IMR-90 (cell line): ENCODE data around the gene BLVRA. TPM values are rescaled to one million over a fixed set of nuclear protein-coding genes. Genes with fewer than 3 reads are reported as not detected.

Source experiments
- ATAC-seq: fragments of 200-7000 bp; cut with Tn5 transposase; 2 replicates; pipeline ENCODE4 v1.9.1; 2020; ENCODE audit warnings: low read depth, mild to moderate bottlenecking, moderate library complexity
- BruUV-seq: library from RNA; stranded (reverse); fragments of 400-500 nt; replicated peaks from 2 replicates; lab custom pipeline; 2021; lab: Mats Ljungman, UMichigan
- CTCF ChIA-PET: fragments of 300-600 bp; formaldehyde crosslinking; extraction: SDS; loops from one replicate; lab custom pipeline; 2021; ENCODE audit warnings: antibody characterized with exemption; lab: Yijun Ruan, JAX
- POLR2A ChIA-PET: fragments of 300-600 bp; sonication (Branson Sonifier 250); formaldehyde crosslinking; loops from one replicate; lab custom pipeline; 2022; ENCODE audit warnings: antibody characterized with exemption; ENCODE audit not compliant: unreplicated experiment; lab: Charles Lee
- DNase-seq: peaks from one replicate; pipeline ENCODE4 v3.0.0; 2013
- H2AFZ ChIP-seq: replicated peaks from 2 replicates; pipeline ENCODE3; 2013; ENCODE audit warnings: low read length, mild to moderate bottlenecking; ENCODE audit not compliant: poor library complexity
- H2AK5ac ChIP-seq: 2 replicates; pipeline ENCODE4 v1.6.1; 2013; ENCODE audit warnings: low read depth, low read length, inconsistent platforms
- H2AK9ac ChIP-seq: replicated peaks from 2 replicates; pipeline ENCODE3; 2013; ENCODE audit warnings: mild to moderate bottlenecking, low read depth, low read length, moderate library complexity; ENCODE audit not compliant: poor library complexity
- H2BK120ac ChIP-seq: 2 replicates; pipeline ENCODE4 v1.6.1; 2013; ENCODE audit warnings: low read depth, low read length, inconsistent platforms
- H2BK15ac ChIP-seq: 3 replicates; pipeline ENCODE4 v1.6.1; 2013; ENCODE audit warnings: low read depth, low read length, inconsistent platforms
- H2BK20ac ChIP-seq: 2 replicates; pipeline ENCODE4 v1.6.1; 2013; ENCODE audit warnings: low read depth, mild to moderate bottlenecking, inconsistent platforms, low read length, moderate library complexity
- H2BK5ac ChIP-seq: 2 replicates; pipeline ENCODE4 v1.6.1; 2013; ENCODE audit warnings: mild to moderate bottlenecking, low read depth, low read length, inconsistent platforms; ENCODE audit not compliant: poor library complexity, severe bottlenecking
- H3K14ac ChIP-seq: replicated peaks from 2 replicates; pipeline ENCODE4 v1.6.1; 2013; ENCODE audit warnings: low read depth, low read length, inconsistent platforms
- H3K18ac ChIP-seq: 2 replicates; pipeline ENCODE4 v1.6.1; 2013; ENCODE audit warnings: low read depth, low read length, control low read depth
- H3K23ac ChIP-seq: 2 replicates; pipeline ENCODE4 v1.6.1; 2013; ENCODE audit warnings: low read depth, low read length, inconsistent platforms
- H3K27ac ChIP-seq: 2 replicates; pipeline ENCODE4 v1.5.1; 2013; ENCODE audit warnings: mild to moderate bottlenecking, control low read depth, low read length; ENCODE audit not compliant: insufficient read depth
- H3K27me3 ChIP-seq: 2 replicates; pipeline ENCODE4 v1.6.1; 2013; ENCODE audit warnings: low read length; ENCODE audit not compliant: control insufficient read depth, insufficient read depth
- H3K36me3 ChIP-seq: 2 replicates; pipeline ENCODE4 v1.6.1; 2013; ENCODE audit warnings: low read length, mixed read lengths; ENCODE audit not compliant: control insufficient read depth, insufficient read depth
- H3K4ac ChIP-seq: 2 replicates; pipeline ENCODE4 v1.6.1; 2013; ENCODE audit warnings: low read depth, low read length, inconsistent platforms
- H3K4me1 ChIP-seq: 2 replicates; pipeline ENCODE4 v1.6.1; 2013; ENCODE audit warnings: low read length, mixed read lengths; ENCODE audit not compliant: control insufficient read depth, insufficient read depth
- H3K4me2 ChIP-seq: 2 replicates; pipeline ENCODE4 v1.6.1; 2013; ENCODE audit warnings: low read depth, mild to moderate bottlenecking, control low read depth, low read length, moderate library complexity
- H3K4me3 ChIP-seq: 2 replicates; pipeline ENCODE4 v1.5.1; 2013; ENCODE audit warnings: low read depth, mild to moderate bottlenecking, control low read depth, low read length, moderate library complexity; ENCODE audit not compliant: insufficient read depth
- H3K56ac ChIP-seq: 2 replicates; pipeline ENCODE4 v1.6.1; 2013; ENCODE audit warnings: low read length, inconsistent platforms; ENCODE audit not compliant: insufficient read depth; ENCODE audit errors: extremely low read depth
- H3K79me1 ChIP-seq, 2 experiments: 2 replicates each; pipeline ENCODE4 v1.6.1; 2013; ENCODE audit warnings: low read length in 2 of 2, inconsistent platforms in 1 of 2, low read depth in 1 of 2
- H3K9ac ChIP-seq: 2 replicates; pipeline ENCODE4 v1.6.1; 2013; ENCODE audit warnings: low read depth, low read length, control low read depth
- H3K9me1 ChIP-seq: 2 replicates; pipeline ENCODE4 v1.6.1; 2013; ENCODE audit warnings: low read length, inconsistent platforms; ENCODE audit not compliant: insufficient read depth
- H3K9me3 ChIP-seq: 2 replicates; pipeline ENCODE4 v1.6.1; 2013; ENCODE audit warnings: low read length; ENCODE audit not compliant: control insufficient read depth, insufficient read depth
- H4K20me1 ChIP-seq: 2 replicates; pipeline ENCODE4 v1.6.1; 2013; ENCODE audit warnings: low read length, inconsistent platforms; ENCODE audit not compliant: insufficient read depth
- H4K5ac ChIP-seq: 2 replicates; pipeline ENCODE4 v1.6.1; 2013; ENCODE audit warnings: mild to moderate bottlenecking, low read depth, low read length, control low read depth
- H4K8ac ChIP-seq, 2 experiments: 2 replicates each; pipeline ENCODE4 v1.6.1; 2013; ENCODE audit warnings: low read depth in 2 of 2, low read length in 2 of 2, control low read depth in 1 of 2, inconsistent platforms in 1 of 2
- H4K91ac ChIP-seq: 2 replicates; pipeline ENCODE4 v1.6.1; 2013; ENCODE audit warnings: low read depth, low read length, inconsistent platforms; ENCODE audit not compliant: insufficient read depth
- CHD1 ChIP-seq: IDR thresholded peaks from 2 replicates; pipeline ENCODE4 v1.6.1; 2012; ENCODE audit warnings: low read depth, low read length, improper control_type of control experiment
- MAFK ChIP-seq: IDR thresholded peaks from 2 replicates; pipeline ENCODE4 v1.6.1; 2012; ENCODE audit warnings: low read depth, low read length, improper control_type of control experiment
- MAZ ChIP-seq: IDR thresholded peaks from 2 replicates; pipeline ENCODE4 v1.6.1; 2012; ENCODE audit warnings: low read depth, mild to moderate bottlenecking, low read length, improper control_type of control experiment, moderate library complexity, borderline replicate concordance
- MXI1 ChIP-seq: IDR thresholded peaks from 2 replicates; pipeline ENCODE4 v1.6.1; 2012; ENCODE audit warnings: low read depth, mild to moderate bottlenecking, low read length, moderate library complexity, borderline replicate concordance
- NFE2L2 ChIP-seq: fragments of 150-350 bp; IDR thresholded peaks from 2 replicates; pipeline ENCODE4 v1.6.1; 2016; ENCODE audit warnings: low read depth, mild to moderate bottlenecking, low read length
- RAD21 ChIP-seq: IDR thresholded peaks from 2 replicates; pipeline ENCODE4 v1.6.1; 2012; ENCODE audit warnings: low read length, improper control_type of control experiment
- RCOR1 ChIP-seq: IDR thresholded peaks from 2 replicates; pipeline ENCODE4 v1.6.1; 2012; ENCODE audit warnings: mild to moderate bottlenecking, low read length, improper control_type of control experiment; ENCODE audit not compliant: insufficient replicate concordance
- SMC3 ChIP-seq: fragments of 150-350 bp; IDR thresholded peaks from 2 replicates; pipeline ENCODE4 v1.6.1; 2016; ENCODE audit warnings: low read depth, mild to moderate bottlenecking, antibody characterized with exemption, low read length, moderate library complexity
- WGBS, 2 experiments: methylation state at CpG; one replicate each; pipeline versions ENCODE4 v1.1.5 to v1.1.7; 2013; ENCODE audit warnings: missing lambda C conversion rate in 2 of 2; ENCODE audit not compliant: insufficient read length in 1 of 2; ENCODE audit errors: extremely low coverage in 2 of 2; 5-methylcytosine and 5-hydroxymethylcytosine counted together
- dilution Hi-C: fragments of 300-500 bp; cut with HindIII; formaldehyde crosslinking; loops from one replicate; pipeline ENCODE4 v1.14.3; 2018; ENCODE audit warnings: low sequenced_read_pairs; ENCODE audit not compliant: unreplicated experiment
- in situ Hi-C: fragments of 300-500 bp; cut with MboI; formaldehyde crosslinking; loops from 3 replicates; pipeline ENCODE4 v1.14.3; 2019; ENCODE audit warnings: low sequenced_read_pairs, inconsistent platforms, mixed read lengths
- intact Hi-C: fragments of 100-400 bp; cut with micrococcal nuclease; formaldehyde crosslinking; loops from 2 replicates; pipeline ENCODE4 v1.10.0; 2022
- polyA plus RNA-seq, 3 experiments: library from polyadenylated mRNA; depleted of rRNA; stranded (reverse); fragments of >200 nt; gene quantifications; 2 replicates each; pipeline ENCODE4 v1.2.3, GENCODE V29; 2012; ENCODE audit warnings: low replicate concordance in 1 of 3
- total RNA-seq: library from RNA; depleted of rRNA; stranded (reverse); fragments of >200 nt; gene quantifications from 2 replicates; pipeline ENCODE4 v1.2.3, GENCODE V29; 2012

The BLVRA gene
- total and polyA plus RNA-seq, 2 of the 4 experiments (the other 2 are of a cell fraction): 32.3 to 47.1 TPM

DNA sequence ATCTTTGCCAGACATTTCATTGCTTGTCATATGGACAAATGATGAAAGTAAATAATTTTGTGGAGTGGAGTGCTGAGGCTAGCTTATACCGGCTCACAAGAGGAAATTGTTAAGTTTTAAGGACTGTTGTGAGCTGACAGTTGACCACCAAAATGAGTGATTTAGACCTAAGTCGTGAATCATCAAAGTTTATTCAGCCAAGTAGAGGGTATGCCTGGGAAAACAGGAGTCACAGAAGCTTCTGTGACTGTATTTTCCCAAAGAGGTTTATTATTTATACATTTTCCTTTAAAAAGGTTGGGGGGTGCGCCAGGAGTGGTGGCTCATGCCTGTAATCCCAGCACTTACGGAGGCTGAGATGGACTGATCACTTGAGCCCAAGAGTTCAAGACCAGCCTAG is 89.0 kb downstream of the BLVRA start:
- in situ Hi-C loops (loop anchor here (25.0 kb wide), 1 partner anchor 910 kb away; the partner anchor contains the start of genes MRPL32 and PSMA2), intact Hi-C loops (no loop called here), dilution Hi-C loops (no loop called here)
- Histone ChIP-seq H2BK20ac (no peak overlapping the region), H4K8ac (no peak overlapping the region), H4K5ac (no peak overlapping the region), H4K91ac (no peak overlapping the region), H3K4me2 (no peak overlapping the region), H3K79me1 (no peaks in the 10 kb centered on the region), H4K20me1 (no peaks in the 10 kb centered on the region), H3K4me1 (no peaks in the 10 kb centered on the region), H2BK120ac (no peak overlapping the region), H3K27me3 (peaks cover 5% of the 10 kb centered on the region; the same call in 1 of the 2 replicates), H2AFZ (no peak overlapping the region), H3K4ac (no peak overlapping the region), H3K14ac (no peak overlapping the region), H2BK15ac (no peak overlapping the region), H3K23ac (no peak overlapping the region), H3K9me3 (no peaks in the 10 kb centered on the region; the same call in 1 of the 2 replicates), H2AK9ac (no peak overlapping the region), H3K27ac (no peak overlapping the region), H2AK5ac (no peak overlapping the region), H3K56ac (no peak overlapping the region), H3K4me3 (no peak overlapping the region), H3K9me1 (no peaks in the 10 kb centered on the region), H3K36me3 (no peaks in the 10 kb centered on the region), H2BK5ac (no peak overlapping the region), H3K18ac (no peak overlapping the region), H3K9ac (no peak overlapping the region)
- DNase-seq: peak; percentile 68
- ChIA-PET POLR2A (interaction anchor here (0.6 kb wide), 1 partner anchor 22 kb away, joined by 5 read pairs; the partner anchor contains the start of gene MRPS24), CTCF (interaction anchor here (0.9 to 2.3 kb wide), 2 partner anchors 9 to 265 kb away, joined by 4 to 10 read pairs; partner anchors contain the start of gene STK17A)
- no peak for ATAC-seq
- 0% methylated on average over 1 of the region's 4 CpGs; no CpG with 5 or more reads in 1 of the 2 experiments for WGBS, 2 experiments
- TF ChIP-seq MXI1 (no peak), NFE2L2 (no peak), MAFK (no peak), SMC3 (no peak), CHD1 (no peak), RAD21 (no peak), RCOR1 (no peak), MAZ (no peak)
- BruUV-seq: no TSS peak
